RCC 7860 (cell line): ENCODE results near the gene CSRP1.

Source experiments
- DNase-seq: peaks from one replicate; pipeline ENCODE4 v3.0.0-alpha.2; 2015; ENCODE audit warnings: low spot score
- FAIRE-seq: peaks from 2 replicates; lab custom pipeline; 2012; peaks lifted over from hg19 to GRCh38; lab: Jason Lieb, UNC

Gene CSRP1

DNA sequence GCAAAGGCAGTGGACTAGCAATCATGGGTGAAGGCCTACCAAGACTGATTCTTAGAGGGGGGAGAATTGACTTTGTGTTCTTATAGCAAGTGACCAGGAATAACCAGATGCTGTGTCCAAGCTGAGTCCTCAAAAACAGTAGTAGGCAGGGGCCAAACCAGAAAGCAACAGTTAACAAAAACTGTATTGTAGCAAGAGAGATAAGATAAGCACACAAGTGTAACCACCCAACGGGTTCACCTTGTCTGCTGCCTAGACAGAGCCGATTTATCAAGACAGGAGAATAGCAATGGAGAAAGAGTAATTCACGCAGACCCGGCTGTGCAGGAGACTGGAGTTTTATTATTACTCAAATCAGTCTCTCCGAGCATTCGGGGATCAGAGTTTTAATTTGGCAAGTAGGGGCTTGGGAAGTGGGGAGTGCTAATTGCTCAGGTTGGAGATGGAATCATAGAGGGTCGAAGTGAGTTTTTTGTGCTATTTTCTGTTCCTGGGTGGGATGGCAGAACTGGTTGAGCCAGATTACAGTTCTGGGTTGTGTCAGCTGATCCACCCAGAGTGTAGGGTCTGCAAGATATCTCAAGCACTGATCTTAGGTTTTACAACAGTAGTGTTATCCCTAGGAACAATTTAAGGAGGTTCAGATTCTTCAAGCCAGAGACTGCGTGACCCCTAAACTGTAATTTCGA is 8.3 kb upstream of the CSRP1 start:
- no peak for DNase-seq
- FAIRE-seq: no peak

GRCh38 chr1:201514466-201514865 is 7.5 kb upstream of the CSRP1 start:
- DNase-seq (no peak), FAIRE-seq (no peak)

GRCh38 chr1:201513498-201514243 is 6.7 kb upstream of the CSRP1 start:
- no peak for FAIRE-seq
- no peak for DNase-seq

DNA sequence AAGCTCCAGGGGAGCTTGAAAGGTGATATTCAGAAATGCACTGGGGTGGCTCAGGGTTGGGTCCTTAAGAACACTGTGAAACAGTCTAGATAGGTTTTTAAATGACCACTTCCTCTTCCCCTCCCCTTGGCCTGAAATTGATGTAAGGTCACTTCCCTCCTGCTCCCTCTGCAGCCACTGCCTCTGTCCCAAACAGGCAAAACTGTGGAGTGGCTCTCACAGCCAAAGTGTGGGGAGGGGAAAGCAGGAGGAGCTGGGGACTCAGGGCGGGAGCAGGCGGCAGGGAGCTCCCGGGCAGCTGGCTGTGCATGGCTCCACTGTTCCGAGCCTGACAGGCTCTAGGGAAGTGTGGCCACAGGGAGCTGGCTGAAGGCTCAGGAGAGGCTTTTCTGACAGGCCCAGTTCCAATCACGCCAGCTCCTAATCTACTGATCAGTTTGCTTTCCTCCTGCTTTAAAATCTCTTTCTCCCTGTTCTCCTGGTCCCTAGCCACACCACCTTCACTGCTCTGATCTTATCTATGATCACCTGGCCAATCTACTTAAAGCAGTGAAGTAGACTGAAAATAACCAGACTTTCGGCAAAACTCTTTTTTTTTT is 5.1 kb upstream of the CSRP1 start:
- FAIRE-seq: no peak
- DNase-seq: no peak

DNA sequence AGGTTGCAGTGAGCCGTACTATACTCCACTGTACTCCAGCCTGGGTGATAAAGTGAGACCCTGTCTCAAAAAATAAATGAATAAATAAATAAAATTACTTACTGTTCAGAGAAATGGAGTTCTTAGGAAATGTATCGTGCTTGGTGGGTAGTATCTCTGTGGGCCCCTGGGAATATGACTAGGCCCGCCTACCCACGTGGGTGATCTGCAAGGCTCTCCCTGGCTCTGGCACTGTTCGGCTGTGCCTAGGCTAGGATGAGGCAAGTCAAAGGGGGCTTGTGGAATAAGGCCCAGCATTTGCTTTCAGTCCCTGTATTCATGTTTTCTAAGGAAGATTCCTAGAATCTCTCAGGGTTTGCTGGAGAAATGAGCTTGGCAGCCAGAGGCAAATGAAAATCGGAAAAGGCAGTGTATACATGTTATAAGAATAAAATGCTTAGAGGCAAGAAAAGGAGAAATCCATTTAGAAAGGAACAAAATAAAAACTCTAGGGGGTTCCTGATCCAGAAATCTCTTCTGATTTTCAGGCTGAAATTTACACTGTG is 4.5 kb upstream of the CSRP1 start:
- FAIRE-seq (no peak), DNase-seq (no peak)

DNA sequence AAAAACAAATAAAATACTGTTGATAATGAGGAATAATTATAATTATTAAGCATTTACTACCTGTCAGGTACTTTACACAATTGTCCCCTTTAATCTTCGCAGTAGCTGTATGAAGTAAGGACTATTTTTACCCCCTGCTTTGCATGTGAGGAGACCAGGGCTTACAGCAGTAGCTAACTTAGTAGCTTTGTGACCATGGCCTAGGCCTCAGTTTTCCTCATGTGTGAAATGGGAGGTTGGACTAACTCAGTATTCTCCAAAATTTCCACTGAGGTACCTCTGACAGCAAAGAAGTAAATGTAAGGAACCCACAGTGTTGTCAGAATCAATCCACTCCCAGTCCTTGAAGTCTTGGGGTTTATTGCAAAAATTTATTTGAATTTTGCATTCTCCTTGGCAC is 3.8 kb upstream of the CSRP1 start:
- FAIRE-seq: no peak

DNA sequence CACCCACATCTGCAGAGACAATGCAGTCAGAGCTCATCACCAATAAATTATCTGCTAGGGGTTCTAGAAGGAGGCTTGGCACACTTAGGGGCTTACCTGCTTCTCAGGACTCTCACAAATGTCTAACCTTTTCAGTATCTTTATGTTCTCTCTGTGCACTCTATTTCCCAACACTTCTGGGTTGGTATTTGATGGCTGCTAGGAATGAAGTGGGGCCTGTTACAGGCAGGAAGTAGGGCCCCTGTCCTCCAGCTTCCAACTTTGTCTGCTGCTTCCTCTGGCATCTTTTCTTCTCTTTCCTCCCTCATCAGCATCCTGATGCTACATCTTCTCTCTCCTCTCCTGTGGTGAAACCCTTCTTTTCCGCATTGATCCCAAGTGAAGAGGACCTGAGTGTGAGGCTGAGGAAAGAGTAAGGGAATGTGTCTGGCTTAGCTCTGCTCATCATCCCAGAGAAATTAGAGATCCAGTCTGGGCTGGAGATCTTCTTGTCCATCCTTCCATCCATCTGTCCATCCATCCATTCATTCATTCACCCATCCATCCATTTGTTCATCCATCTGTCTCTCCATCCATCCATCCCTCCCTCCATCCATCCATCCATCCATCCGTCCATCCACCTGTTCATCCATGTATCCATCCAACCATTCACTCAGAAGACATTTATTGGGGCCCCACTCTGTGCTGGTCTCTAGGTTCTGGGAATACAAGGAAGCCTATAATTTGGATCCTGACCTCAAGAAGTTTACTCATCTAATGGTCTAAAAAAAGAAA is 2.9 kb upstream of the CSRP1 start:
- FAIRE-seq (no peak), DNase-seq (no peak)

More for the DNA sequence above, 3.8 kb upstream of the CSRP1 start:
- no peak for DNase-seq

- DNase-seq (no peak), FAIRE-seq (no peak)
Measured at GRCh38 chr1:201508809-201509208, 1.9 kb upstream of the CSRP1 start.

GRCh38 chr1:201507360-201507675 is 395 bp upstream of the CSRP1 start:
- DNase-seq (no peak), FAIRE-seq (no peak)

DNA sequence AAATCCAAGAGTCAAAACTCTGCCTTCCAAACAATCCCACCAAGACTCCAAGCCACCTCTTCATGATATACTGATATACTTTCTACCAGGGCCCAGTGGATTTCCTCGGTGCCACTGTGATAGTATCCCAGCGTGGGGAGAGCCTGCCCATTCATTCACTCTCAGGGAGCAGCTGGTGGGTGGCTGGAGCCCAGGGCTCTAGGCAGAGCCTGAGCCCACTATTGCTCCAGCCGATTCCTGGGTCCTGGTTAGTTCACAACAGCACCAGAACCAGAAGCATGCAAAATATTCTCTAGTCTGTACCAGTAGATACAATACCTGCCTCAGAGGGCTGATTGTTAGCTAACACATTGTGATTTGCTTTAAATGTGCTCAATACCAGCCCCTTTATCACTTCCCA is 831 bp downstream of the CSRP1 start:
- FAIRE-seq: no peak

GRCh38 chr1:201505503-201505890 is 1.4 kb downstream of the CSRP1 start:
- FAIRE-seq: no peak
- peak; percentile 65 for DNase-seq

More for the DNA sequence above, 831 bp downstream of the CSRP1 start:
- DNase-seq: no peak

GRCh38 chr1:201504799-201505502 is 2.0 kb downstream of the CSRP1 start:
- FAIRE-seq: no peak
- no peak for DNase-seq

DNA sequence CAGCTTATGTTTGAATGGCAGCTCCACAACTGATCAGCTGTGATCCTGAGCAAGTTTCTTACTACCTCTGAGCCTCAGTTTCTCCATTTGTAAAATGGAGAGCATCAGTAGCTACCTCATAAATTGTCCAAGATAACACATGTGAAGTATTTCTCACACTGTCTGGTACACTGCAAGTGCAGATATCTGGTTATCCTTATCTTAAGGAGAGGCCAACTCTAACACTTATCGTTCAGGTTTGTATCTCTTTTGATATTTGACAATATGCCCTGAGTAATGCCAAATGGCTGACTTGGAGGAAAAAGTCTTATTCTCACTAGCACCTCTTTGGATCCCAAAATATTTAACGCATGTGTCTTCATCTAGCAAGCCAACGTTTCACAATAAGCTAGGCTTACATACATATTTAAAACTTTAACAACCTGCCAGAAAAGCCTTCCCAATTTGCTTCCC is 2.7 kb downstream of the CSRP1 start:
- no peak for FAIRE-seq
- DNase-seq: no peak

GRCh38 chr1:201503397-201504176 is 3.3 kb downstream of the CSRP1 start:
- DNase-seq: peak; percentile 95

DNA sequence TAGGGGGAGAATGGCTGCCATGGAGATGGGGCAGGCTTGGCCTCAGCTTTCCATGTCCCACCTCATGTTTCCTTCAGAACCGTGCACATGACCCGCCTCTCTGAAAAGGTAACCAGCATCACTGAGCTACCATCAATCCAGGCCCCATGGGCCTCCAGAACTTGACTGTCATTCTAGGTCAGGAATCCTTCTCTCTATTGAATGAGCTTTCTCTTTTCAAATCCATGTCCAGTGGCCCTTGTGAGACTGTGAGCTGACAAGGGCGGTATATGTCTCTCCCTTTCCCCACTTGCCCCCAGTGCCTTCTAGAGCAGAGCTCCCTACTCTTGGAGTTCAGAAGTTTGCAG is 4.4 kb downstream of the CSRP1 start:
- FAIRE-seq: no peak
- no peak for DNase-seq

More at GRCh38 chr1:201503397-201504176, 3.3 kb downstream of the CSRP1 start:
- FAIRE-seq: no peak

DNA sequence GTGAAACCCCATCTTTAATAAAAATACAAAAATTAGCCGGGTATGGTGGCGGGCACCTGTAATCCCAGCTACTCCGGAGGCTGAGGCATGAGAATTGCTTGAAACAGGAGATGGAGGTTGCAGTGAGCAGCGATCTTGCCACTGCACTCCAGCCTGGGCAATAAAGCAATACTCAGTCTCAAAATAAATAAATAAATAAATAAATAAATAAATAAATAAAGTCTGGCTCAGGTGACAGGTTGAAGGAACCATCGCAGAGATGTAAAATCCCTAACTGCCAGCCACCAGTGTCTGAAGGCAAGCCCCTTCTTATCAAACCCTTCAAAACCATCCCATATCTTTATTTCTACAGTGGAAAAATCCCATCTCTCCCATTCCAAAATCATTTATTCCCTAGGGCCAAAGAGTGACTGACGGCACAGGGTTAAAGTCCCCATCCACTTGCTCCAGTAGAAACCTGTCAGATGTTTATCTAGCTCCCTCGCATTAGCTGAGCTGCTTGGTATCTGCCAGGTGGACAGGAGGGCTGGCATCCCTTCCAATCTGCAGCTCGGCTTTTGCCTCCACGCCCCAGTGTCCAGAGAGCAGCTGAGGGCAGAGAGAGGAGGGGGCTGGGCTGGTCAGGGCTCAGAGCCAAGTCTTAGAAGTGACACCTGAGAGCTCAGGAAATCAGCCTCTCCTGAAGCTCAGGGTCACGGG is 5.0 kb downstream of the CSRP1 start:
- FAIRE-seq (no peak), DNase-seq (no peak)

DNA sequence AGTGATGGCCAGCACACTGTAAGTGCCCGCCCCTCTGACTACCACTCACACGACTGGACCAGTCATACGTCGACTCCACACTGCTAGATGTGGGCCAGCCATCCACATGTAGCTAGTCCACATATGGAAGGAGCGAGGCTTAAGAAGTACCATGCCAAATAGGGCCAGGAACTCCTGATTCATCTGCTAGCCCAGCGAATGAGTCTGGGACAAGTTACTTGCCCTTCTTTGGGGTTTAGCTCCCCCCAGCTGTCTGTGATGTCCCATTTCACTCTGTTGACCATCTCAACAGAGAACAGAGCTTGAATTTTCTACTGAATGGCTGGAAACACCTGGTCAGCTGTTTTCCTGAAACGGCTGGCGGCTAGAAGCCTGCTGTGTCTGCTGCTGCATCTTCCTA is 5.8 kb downstream of the CSRP1 start:
- DNase-seq (no peak), FAIRE-seq (no peak)

- DNase-seq: no peak
- no peak for FAIRE-seq
Measured at GRCh38 chr1:201500670-201501120, 6.2 kb downstream of the CSRP1 start.
